Psoas muscle (tissue), 8 donors: Measurements from ENCODE around the gene MOB3B. TPM values are rescaled to one million over a fixed set of nuclear protein-coding genes. Genes with fewer than 3 reads are reported as not detected.

Source experiments
- ATAC-seq, 4 donors: fragments of 200-7000 bp; cut with Tn5 transposase; one replicate each; pipeline ENCODE4 v1.9.1; 2020; ENCODE audit warnings: moderate library complexity in 3 of 4, mild to moderate bottlenecking in 2 of 4
- DNase-seq, 2 donors: peaks; one replicate each; pipeline ENCODE4 v3.0.0-alpha.2; 2020
- H3K27ac ChIP-seq: fragments of 200-600 bp; one replicate; pipeline ENCODE4 v1.8.0; 2022
- H3K27me3 ChIP-seq, 3 donors: fragments of 200-600 bp in 1 of 3; one replicate each; pipeline versions ENCODE4 v1.6.1 to v1.8.0; 2013 to 2022; ENCODE audit warnings: low read length in 2 of 3, mild to moderate bottlenecking in 2 of 3, moderate library complexity in 1 of 3; ENCODE audit not compliant: insufficient read depth in 3 of 3
- H3K36me3 ChIP-seq, 2 donors: fragments of 200-600 bp in 1 of 2; one replicate each; pipeline versions ENCODE4 v1.6.1 to v1.8.0; 2013 to 2022; ENCODE audit warnings: low read depth in 1 of 2, mild to moderate bottlenecking in 1 of 2, moderate library complexity in 1 of 2; ENCODE audit not compliant: insufficient read depth in 1 of 2
- H3K4me1 ChIP-seq: fragments of 200-600 bp; one replicate; pipeline ENCODE4 v1.8.0; 2022
- H3K4me3 ChIP-seq: fragments of 200-600 bp; one replicate; pipeline ENCODE4 v1.8.0; 2022; ENCODE audit warnings: mild to moderate bottlenecking
- H3K9me3 ChIP-seq: fragments of 200-600 bp; one replicate; pipeline ENCODE4 v1.8.0; 2022
- CTCF ChIP-seq: fragments of 200-600 bp; IDR thresholded peaks from one replicate; pipeline ENCODE4 v1.8.0; 2022; ENCODE audit warnings: antibody characterized with exemption
- WGBS, 3 donors: extraction: QIAGEN DNeasy Blood & Tissue Kit; methylation state at CpG; one replicate each; pipeline versions ENCODE4 v1.1.6 to v1.1.7; 2013; 5-methylcytosine and 5-hydroxymethylcytosine counted together
- intact Hi-C, 2 donors: fragments of 100-400 bp; cut with DNase I; formaldehyde crosslinking; loops; one replicate each; pipeline versions ENCODE4 v1.11.0 to v1.14.2; 2022
- polyA plus RNA-seq, 3 donors: library from polyadenylated mRNA; stranded (reverse); fragments of 200-250 nt; gene quantifications; one replicate each; pipeline ENCODE4 v1.2.3, GENCODE V29; 2013
- total RNA-seq, 4 donors: library from RNA; stranded (reverse); fragmentation: NEBNext Ultra II Directional in 2 of 4; extraction: Animal tissue kit (Norgen Biotek cat#: 25700) in 2 of 4; gene quantifications; one replicate each; pipeline versions ENCODE4 v1.2.1 to v1.2.4, GENCODE V29; 2021 to 2023
- donor health status: healthy with polysubstance abuse.
- donor health status: DM: no; HTN: no; CAD: no; lungs with moderate emphysema.
- donor health status: Bipolar disorder and iron deficiency.
- donor health status: healthy.
- donor health status: DM: yes; HTN: yes; CAD: no.
- donor health status: DM: no; HTN: no; CAD: no.
- donor health status: DM: no; HTN: no; CAD: no.
- donor health status: DM: yes; HTN: yes; CAD: no.

The MOB3B gene
- total and polyA plus RNA-seq, 7 donors = 0.57 to 4.5 (median 1.8) TPM

DNA sequence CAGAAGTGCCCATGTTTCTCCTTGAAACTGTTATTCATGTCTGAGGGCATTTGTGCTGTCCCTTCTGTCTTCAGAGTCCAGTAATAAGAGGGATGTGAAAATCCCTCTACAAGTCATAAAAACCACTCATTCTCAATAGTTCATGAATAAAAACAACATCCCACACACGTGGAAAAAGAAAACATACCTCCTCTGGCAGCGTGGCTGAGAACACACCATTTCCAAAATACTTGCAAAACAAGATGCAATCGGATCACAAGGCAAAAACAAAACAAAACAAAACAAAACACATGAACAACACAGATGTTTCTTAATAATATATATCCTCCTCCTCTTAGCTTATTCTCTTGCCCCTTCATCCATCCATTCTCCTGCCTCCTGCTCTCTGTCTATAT is 161.7 kb downstream of the MOB3B start:
- TF ChIP-seq CTCF = no peak
- Histone ChIP-seq H3K27me3 (no peaks in the 10 kb centered on the region), H3K9me3 (no peaks in the 10 kb centered on the region), H3K4me1 (peaks cover 42% of the 10 kb centered on the region), H3K27ac (no peak overlapping the region), H3K36me3 (no peaks in the 10 kb centered on the region), H3K4me3 (no peak overlapping the region)
- intact Hi-C loops = no loop called here
- ATAC-seq (peak in 1 of 4 donors; percentile 4), DNase-seq (no peak)
- 28 to 41% (median 40%) methylated on average over 3 of the region's 3 CpGs for WGBS, 3 donors

DNA sequence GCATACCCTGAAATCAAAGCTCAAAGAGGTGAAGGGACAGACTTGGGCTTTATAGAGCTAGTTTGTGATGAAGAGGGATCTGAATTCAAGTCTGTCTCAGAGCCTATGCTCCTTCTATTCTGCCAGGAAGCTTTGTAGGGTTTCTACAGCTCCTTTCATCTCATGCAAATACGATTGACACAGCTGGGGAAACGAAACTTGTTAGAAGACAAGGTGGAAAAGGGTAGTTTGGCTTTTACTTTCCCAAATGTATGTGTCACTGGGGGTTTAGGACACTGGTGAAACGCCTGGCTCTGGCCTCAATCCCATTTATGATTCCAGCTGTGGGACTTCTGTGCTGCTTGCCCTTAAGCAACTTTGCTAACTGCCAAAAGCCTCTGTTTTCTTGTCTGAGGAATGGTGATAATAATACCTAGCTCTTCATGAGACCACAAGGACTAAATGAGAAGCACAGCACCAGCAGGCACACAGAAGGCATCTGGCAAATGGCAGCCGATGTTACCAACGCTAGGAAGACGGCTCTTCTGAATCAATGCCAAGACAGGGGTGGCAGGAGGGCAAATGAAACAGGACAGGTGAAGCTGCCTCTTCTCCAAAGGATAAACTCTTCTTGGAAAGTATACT is 162.3 kb downstream of the MOB3B start:
- Histone ChIP-seq H3K4me1 (peaks cover 35% of the 10 kb centered on the region), H3K9me3 (no peaks in the 10 kb centered on the region), H3K27me3 (no peaks in the 10 kb centered on the region), H3K36me3 (no peaks in the 10 kb centered on the region), H3K4me3 (no peak overlapping the region), H3K27ac (no peak overlapping the region)
- intact Hi-C loops = no loop called here
- ATAC-seq (no peak), DNase-seq (no peak)
- TF ChIP-seq CTCF = no peak
- 41 to 51% (median 49%) methylated on average over 6 of the region's 6 CpGs for WGBS, 3 donors

DNA sequence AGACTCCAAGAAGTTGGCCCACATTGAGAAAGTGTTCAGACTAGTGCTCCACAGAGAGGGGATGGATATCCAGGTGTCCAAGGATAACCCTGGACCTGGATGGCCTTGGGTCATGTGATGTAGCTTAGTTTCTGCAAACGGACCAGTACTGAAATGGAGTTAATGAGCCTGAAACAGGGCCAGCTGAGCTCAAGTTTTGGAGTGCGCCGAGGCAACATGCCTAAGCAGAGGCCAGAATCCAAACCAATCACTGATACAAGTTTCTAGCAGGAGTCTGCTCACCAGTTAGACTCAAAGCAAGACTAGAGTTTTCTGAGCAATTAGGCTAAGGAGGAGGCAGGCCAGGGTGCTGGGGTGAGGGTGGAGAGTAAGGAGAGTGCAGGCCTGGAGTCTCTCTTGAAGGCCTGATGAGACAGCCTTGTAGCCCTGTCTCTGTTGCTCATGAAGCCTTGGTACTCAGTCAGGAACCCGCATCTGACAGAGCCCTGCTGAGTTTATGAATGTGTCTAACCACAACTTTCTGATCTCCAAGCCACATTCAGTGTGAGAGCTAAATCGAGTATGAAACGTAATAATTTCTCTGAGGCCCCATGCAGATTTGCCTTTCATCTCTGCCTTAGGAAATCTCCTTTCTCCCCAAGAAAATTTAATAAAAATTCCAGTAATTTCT is 163.8 kb downstream of the MOB3B start:
- Histone ChIP-seq H3K9me3 (no peaks in the 10 kb centered on the region), H3K27me3 (no peaks in the 10 kb centered on the region), H3K27ac (no peak overlapping the region), H3K36me3 (no peaks in the 10 kb centered on the region), H3K4me1 (peaks cover 25% of the 10 kb centered on the region), H3K4me3 (no peak overlapping the region)
- WGBS, 3 donors = 43 to 59% (median 49%) methylated on average over 6 of the region's 6 CpGs
- intact Hi-C loops = no loop called here
- ATAC-seq (no peak), DNase-seq (no peak)
- no peak for TF ChIP-seq CTCF

GRCh38 chr9:27362447-27363210 is 167.0 kb downstream of the MOB3B start:
- no peak for TF ChIP-seq CTCF
- WGBS, 3 donors = 60 to 73% (median 61%) methylated on average over 5 of the region's 5 CpGs
- no peak for ATAC-seq
- Histone ChIP-seq H3K9me3 (no peaks in the 10 kb centered on the region), H3K27ac (no peak overlapping the region), H3K27me3 (no peaks in the 10 kb centered on the region), H3K36me3 (peaks cover 0 to 5% of the 10 kb centered on the region in 2 donors), H3K4me1 (peaks cover 15% of the 10 kb centered on the region), H3K4me3 (no peak overlapping the region)
- intact Hi-C loops = no loop called here
- DNase-seq = no peak
